ENCODE measurements around the gene PRR5L.

Gene PRR5L

GRCh38 chr11:36438126-36438525 is 142.0 kb downstream of the PRR5L start:
- no peak for DNase-seq (ENCODE audit: low read depth, low spot score)
- Histone ChIP-seq H3K9me3 (ENCODE audit: insufficient read depth, low read length) (peaks cover 15% of the 10 kb centered on the region; the same call in 1 of the 2 replicates), H3K27me3 (ENCODE audit: insufficient read depth, insufficient read length) (no peaks in the 10 kb centered on the region), H3K36me3 (ENCODE audit: insufficient read depth, insufficient read length, low read length) (peaks cover 42% of the 10 kb centered on the region), H3K4me1 (ENCODE audit: insufficient read depth, insufficient read length) (no peaks in the 10 kb centered on the region), H3K4me3 (ENCODE audit: insufficient read length, low read depth) (no peak overlapping the region), H3K9ac (ENCODE audit: insufficient read length, low read depth) (no peak overlapping the region)
- TF ChIP-seq ZNF274 (IDR thresholded peaks at IDR 0.05; ENCODE audit: low read depth, low read length): no peak
- TF ChIP-seq SUZ12 (IDR thresholded peaks at IDR 0.05; ENCODE audit: extremely low read depth, insufficient read depth, insufficient read length): no peak
- TF ChIP-seq YY1 (IDR thresholded peaks at IDR 0.05; ENCODE audit: insufficient read depth, insufficient read length): no peak

GRCh38 chr11:36441610-36442208 is 145.6 kb downstream of the PRR5L start:
- Histone ChIP-seq H3K27me3 (ENCODE audit: insufficient read depth, insufficient read length) (no peaks in the 10 kb centered on the region), H3K4me3 (ENCODE audit: insufficient read length, low read depth) (no peak overlapping the region), H3K9ac (ENCODE audit: insufficient read length, low read depth) (no peak overlapping the region), H3K36me3 (ENCODE audit: insufficient read depth, insufficient read length, low read length) (peaks cover 25% of the 10 kb centered on the region), H3K9me3 (ENCODE audit: insufficient read depth, low read length) (peaks cover 15% of the 10 kb centered on the region; the same call in 1 of the 2 replicates), H3K4me1 (ENCODE audit: insufficient read depth, insufficient read length) (no peaks in the 10 kb centered on the region)
- TF ChIP-seq SUZ12 (IDR thresholded peaks at IDR 0.05; ENCODE audit: extremely low read depth, insufficient read depth, insufficient read length) (no peak), ZNF274 (IDR thresholded peaks at IDR 0.05; ENCODE audit: low read depth, low read length) (no peak), YY1 (IDR thresholded peaks at IDR 0.05; ENCODE audit: insufficient read depth, insufficient read length) (no peak)
- DNase-seq (ENCODE audit: low read depth, low spot score): no peak

- Histone ChIP-seq H3K9me3 (ENCODE audit: insufficient read depth, low read length) (peaks cover 15% of the 10 kb centered on the region; the same call in 1 of the 2 replicates), H3K9ac (ENCODE audit: insufficient read length, low read depth) (no peak overlapping the region), H3K4me1 (ENCODE audit: insufficient read depth, insufficient read length) (no peaks in the 10 kb centered on the region), H3K27me3 (ENCODE audit: insufficient read depth, insufficient read length) (no peaks in the 10 kb centered on the region), H3K4me3 (ENCODE audit: insufficient read length, low read depth) (no peak overlapping the region), H3K36me3 (ENCODE audit: insufficient read depth, insufficient read length, low read length) (peaks cover 28% of the 10 kb centered on the region)
- TF ChIP-seq ZNF274 (IDR thresholded peaks at IDR 0.05; ENCODE audit: low read depth, low read length): no peak
- no peak for TF ChIP-seq SUZ12 (IDR thresholded peaks at IDR 0.05; ENCODE audit: extremely low read depth, insufficient read depth, insufficient read length)
- TF ChIP-seq YY1 (IDR thresholded peaks at IDR 0.05; ENCODE audit: insufficient read depth, insufficient read length): no peak
- DNase-seq (ENCODE audit: low read depth, low spot score): no peak
Measured at GRCh38 chr11:36443661-36444060, 147.6 kb downstream of the PRR5L start.

- TF ChIP-seq YY1 (IDR thresholded peaks at IDR 0.05; ENCODE audit: insufficient read depth, insufficient read length): no peak
- no peak for TF ChIP-seq SUZ12 (IDR thresholded peaks at IDR 0.05; ENCODE audit: extremely low read depth, insufficient read depth, insufficient read length)
- TF ChIP-seq ZNF274 (IDR thresholded peaks at IDR 0.05; ENCODE audit: low read depth, low read length): no peak
- Histone ChIP-seq H3K4me1 (ENCODE audit: insufficient read depth, insufficient read length) (no peaks in the 10 kb centered on the region), H3K27me3 (ENCODE audit: insufficient read depth, insufficient read length) (no peaks in the 10 kb centered on the region), H3K36me3 (ENCODE audit: insufficient read depth, insufficient read length, low read length) (peaks cover 24% of the 10 kb centered on the region), H3K9me3 (ENCODE audit: insufficient read depth, low read length) (peaks cover 7% of the 10 kb centered on the region; the same call in 1 of the 2 replicates), H3K4me3 (ENCODE audit: insufficient read length, low read depth) (no peak overlapping the region), H3K9ac (ENCODE audit: insufficient read length, low read depth) (no peak overlapping the region)
- DNase-seq (ENCODE audit: low read depth, low spot score): no peak
Measured at GRCh38 chr11:36446135-36446534, 150.0 kb downstream of the PRR5L start.

GRCh38 chr11:36447514-36447913 is 151.4 kb downstream of the PRR5L start:
- H3K9me3 ChIP-seq (ENCODE audit: insufficient read depth, low read length): no peaks in the 10 kb centered on the region
- H3K4me3 ChIP-seq (ENCODE audit: insufficient read length, low read depth): no peak overlapping the region
- no peaks in the 10 kb centered on the region for H3K27me3 ChIP-seq (ENCODE audit: insufficient read depth, insufficient read length)
- no peak for TF ChIP-seq ZNF274 (IDR thresholded peaks at IDR 0.05; ENCODE audit: low read depth, low read length)
- TF ChIP-seq YY1 (IDR thresholded peaks at IDR 0.05; ENCODE audit: insufficient read depth, insufficient read length): no peak
- no peak for TF ChIP-seq SUZ12 (IDR thresholded peaks at IDR 0.05; ENCODE audit: extremely low read depth, insufficient read depth, insufficient read length)
- H3K9ac ChIP-seq (ENCODE audit: insufficient read length, low read depth): no peak overlapping the region
- H3K36me3 ChIP-seq (ENCODE audit: insufficient read depth, insufficient read length, low read length): peaks cover 35% of the 10 kb centered on the region
- no peak for DNase-seq (ENCODE audit: low read depth, low spot score)
- H3K4me1 ChIP-seq (ENCODE audit: insufficient read depth, insufficient read length): no peaks in the 10 kb centered on the region

GRCh38 chr11:36447947-36448346 is 151.9 kb downstream of the PRR5L start:
- Histone ChIP-seq H3K9me3 (ENCODE audit: insufficient read depth, low read length) (no peaks in the 10 kb centered on the region), H3K36me3 (ENCODE audit: insufficient read depth, insufficient read length, low read length) (peaks cover 35% of the 10 kb centered on the region), H3K27me3 (ENCODE audit: insufficient read depth, insufficient read length) (no peaks in the 10 kb centered on the region), H3K4me1 (ENCODE audit: insufficient read depth, insufficient read length) (no peaks in the 10 kb centered on the region), H3K4me3 (ENCODE audit: insufficient read length, low read depth) (no peak overlapping the region), H3K9ac (ENCODE audit: insufficient read length, low read depth) (no peak overlapping the region)
- DNase-seq (ENCODE audit: low read depth, low spot score): no peak
- TF ChIP-seq YY1 (IDR thresholded peaks at IDR 0.05; ENCODE audit: insufficient read depth, insufficient read length): no peak
- no peak for TF ChIP-seq ZNF274 (IDR thresholded peaks at IDR 0.05; ENCODE audit: low read depth, low read length)
- TF ChIP-seq SUZ12 (IDR thresholded peaks at IDR 0.05; ENCODE audit: extremely low read depth, insufficient read depth, insufficient read length): no peak

- Histone ChIP-seq H3K9me3 (ENCODE audit: insufficient read depth, low read length) (no peaks in the 10 kb centered on the region), H3K4me1 (ENCODE audit: insufficient read depth, insufficient read length) (peaks cover 5% of the 10 kb centered on the region), H3K27me3 (ENCODE audit: insufficient read depth, insufficient read length) (no peaks in the 10 kb centered on the region), H3K36me3 (ENCODE audit: insufficient read depth, insufficient read length, low read length) (peaks cover 43% of the 10 kb centered on the region), H3K9ac (ENCODE audit: insufficient read length, low read depth) (no peak overlapping the region), H3K4me3 (ENCODE audit: insufficient read length, low read depth) (no peak overlapping the region)
- DNase-seq (ENCODE audit: low read depth, low spot score): no peak
- TF ChIP-seq YY1 (IDR thresholded peaks at IDR 0.05; ENCODE audit: insufficient read depth, insufficient read length) (no peak), ZNF274 (IDR thresholded peaks at IDR 0.05; ENCODE audit: low read depth, low read length) (no peak), SUZ12 (IDR thresholded peaks at IDR 0.05; ENCODE audit: extremely low read depth, insufficient read depth, insufficient read length) (no peak)
Measured at GRCh38 chr11:36449561-36450096, 153.5 kb downstream of the PRR5L start.

Measured in NT2/D1 (cell line).